Measurements from ENCODE around the gene PKNOX2.

PKNOX2 gene, protein sequence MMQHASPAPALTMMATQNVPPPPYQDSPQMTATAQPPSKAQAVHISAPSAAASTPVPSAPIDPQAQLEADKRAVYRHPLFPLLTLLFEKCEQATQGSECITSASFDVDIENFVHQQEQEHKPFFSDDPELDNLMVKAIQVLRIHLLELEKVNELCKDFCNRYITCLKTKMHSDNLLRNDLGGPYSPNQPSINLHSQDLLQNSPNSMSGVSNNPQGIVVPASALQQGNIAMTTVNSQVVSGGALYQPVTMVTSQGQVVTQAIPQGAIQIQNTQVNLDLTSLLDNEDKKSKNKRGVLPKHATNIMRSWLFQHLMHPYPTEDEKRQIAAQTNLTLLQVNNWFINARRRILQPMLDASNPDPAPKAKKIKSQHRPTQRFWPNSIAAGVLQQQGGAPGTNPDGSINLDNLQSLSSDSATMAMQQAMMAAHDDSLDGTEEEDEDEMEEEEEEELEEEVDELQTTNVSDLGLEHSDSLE

GRCh38 chr11:125164422-125165110 lies at the start of gene PKNOX2:
TSS of gene PKNOX2 (plus strand) at chr11:125164751. CDS start at chr11:125351306, 186,555 bp downstream.
- no peak for DNase-seq

- no peak for DNase-seq
Measured at GRCh38 chr11:125117429-125117828, 47.1 kb upstream of the PKNOX2 start.

GRCh38 chr11:125123194-125123946 lies 41.2 kb upstream of the PKNOX2 start:
- no peak for DNase-seq

GRCh38 chr11:125123947-125124617 lies 40.5 kb upstream of the PKNOX2 start:
- DNase-seq = no peak

- no peak for DNase-seq
Measured at GRCh38 chr11:125124618-125124992, 39.9 kb upstream of the PKNOX2 start.

GRCh38 chr11:125128450-125128849 lies 36.1 kb upstream of the PKNOX2 start:
- no peak for DNase-seq

DNA sequence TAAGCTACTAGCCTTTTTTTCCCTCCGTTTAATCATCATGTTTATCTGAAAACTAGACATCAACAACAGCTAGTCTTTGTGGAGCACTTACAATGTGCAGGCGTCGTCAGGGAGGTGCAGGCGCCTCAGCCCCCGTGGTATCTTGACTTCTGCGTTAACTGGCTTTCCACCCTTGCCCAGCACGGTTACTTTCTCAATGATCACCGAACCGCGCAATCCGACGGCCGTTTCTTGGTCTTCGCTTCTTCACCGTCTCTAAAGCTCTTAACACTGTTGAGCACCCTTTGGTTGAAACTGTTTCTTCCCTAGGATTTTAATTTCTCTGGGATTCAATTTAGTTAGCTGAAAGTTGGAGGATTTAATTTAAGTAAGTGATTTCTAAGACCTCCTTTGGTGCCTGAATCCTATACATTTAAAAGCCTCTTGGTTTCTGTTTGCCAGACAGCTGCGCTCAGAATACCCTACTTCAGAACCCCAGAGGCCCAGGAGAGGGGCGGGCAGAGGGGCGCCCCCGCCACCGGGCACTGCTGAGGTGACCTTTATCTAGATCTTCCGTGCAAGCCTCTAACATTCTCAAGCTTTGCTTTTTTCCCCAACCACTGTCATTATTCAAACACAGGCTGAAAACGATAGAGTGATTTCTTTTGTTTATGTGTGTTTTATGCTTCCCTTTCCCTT lies 35.1 kb upstream of the PKNOX2 start:
- no peak for DNase-seq

GRCh38 chr11:125132071-125132470 lies 32.5 kb upstream of the PKNOX2 start:
- no peak for DNase-seq

DNA sequence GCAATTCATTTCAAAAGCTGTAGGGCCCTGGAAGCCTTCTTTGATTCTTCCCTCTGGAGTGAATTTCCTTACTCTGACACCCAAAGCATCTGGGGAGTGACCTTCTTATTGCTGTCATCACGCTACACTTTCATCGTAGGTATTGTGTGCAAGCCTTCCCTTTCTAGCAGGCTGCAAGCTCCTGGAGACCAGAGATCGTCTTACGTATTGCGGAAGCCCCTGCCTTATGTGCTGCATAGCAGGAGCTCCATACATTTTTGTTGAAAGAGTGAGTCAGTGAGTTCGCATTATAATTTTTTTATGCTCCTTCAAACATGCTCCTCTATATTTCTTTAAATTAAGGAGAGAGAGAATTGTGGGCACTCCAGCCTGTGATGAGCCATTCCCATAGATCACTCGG lies 32.0 kb upstream of the PKNOX2 start:
- no peak for DNase-seq

GRCh38 chr11:125136001-125136400 lies 28.6 kb upstream of the PKNOX2 start:
- DNase-seq = no peak

DNA sequence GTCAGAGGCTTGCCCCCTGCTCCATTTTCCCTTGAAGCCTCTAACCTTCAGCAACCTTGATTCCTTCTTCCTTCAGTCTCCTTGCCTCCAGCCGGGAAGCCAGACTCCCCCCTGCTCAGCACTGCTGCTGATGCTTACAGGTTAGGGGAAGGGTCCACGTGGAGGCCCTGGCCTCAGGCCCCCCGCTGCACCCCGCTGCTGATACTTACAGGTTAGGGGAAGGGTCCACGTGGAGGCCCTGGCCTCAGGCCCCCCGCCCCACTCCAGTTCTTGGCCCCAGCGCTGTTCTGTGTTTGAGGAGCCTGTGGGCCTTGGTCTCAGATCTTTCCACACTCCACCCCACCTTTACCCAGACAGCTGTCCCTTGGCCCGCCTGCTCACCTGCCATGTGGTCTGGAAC lies 25.6 kb upstream of the PKNOX2 start:
- DNase-seq = no peak

- no peak for DNase-seq
Measured at GRCh38 chr11:125139778-125140177, 24.8 kb upstream of the PKNOX2 start.

DNA sequence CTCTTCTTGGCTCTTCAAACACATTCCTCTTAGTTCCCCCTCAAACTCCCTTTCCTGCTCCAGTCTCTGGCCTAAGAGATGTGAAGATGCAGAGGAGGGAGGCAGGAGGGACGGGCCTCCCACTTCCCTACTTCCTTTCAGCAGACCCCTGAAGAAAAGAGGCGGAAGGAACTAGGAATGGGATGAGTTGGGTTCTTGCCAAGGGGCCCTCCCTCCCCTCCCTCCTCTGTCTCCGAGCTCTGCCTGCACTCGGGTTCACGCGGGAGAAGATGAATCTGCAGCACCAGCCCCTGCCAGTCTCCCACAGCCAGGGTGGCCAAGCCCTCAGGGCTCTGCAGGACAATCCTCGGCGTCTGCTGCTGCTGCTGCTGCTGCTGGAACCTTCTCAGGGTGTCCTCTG lies 24.3 kb upstream of the PKNOX2 start:
- DNase-seq = no peak

DNA sequence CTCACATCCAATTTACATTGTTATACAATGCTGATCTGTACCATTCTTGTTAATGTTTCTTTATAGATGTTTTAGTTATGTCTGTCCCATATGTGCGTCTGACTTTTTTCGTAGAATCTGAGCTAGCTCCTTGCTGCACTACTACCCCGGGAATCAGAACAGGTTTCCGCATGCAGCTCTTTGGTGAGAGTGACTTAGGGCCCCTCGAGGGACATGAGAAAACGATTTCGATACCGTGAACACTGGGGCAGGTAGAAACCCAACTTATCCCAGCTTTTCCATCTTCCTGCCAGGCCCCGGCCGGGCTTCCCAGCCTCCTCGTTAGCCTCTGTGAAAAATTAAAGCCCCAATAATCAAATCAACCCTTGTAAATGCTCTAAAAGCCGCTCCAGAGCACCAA lies 23.4 kb upstream of the PKNOX2 start:
- no peak for DNase-seq

- DNase-seq = no peak
Measured at GRCh38 chr11:125141686-125142535, 22.6 kb upstream of the PKNOX2 start.

GRCh38 chr11:125146232-125146631 lies 18.3 kb upstream of the PKNOX2 start:
- DNase-seq = no peak

DNA sequence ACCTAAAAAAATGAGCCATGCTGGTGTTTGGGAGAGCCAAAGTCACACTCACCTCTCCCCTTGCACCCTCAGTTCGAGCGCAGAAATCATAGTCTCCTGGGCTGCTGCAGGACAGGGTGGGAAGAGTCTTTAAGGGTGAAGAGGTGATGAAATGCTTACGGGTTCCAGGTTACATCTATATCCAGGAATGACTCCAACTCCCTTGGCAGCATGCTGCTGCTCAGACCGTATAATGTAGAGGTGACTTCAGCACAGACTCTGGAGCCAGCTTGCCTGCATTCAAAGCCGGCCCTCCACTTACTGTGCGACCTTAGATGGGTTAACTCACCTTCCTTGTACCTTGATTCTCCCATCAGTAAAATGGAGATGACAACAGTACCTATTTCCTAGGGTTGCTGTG lies 17.3 kb upstream of the PKNOX2 start:
- DNase-seq = no peak

DNA sequence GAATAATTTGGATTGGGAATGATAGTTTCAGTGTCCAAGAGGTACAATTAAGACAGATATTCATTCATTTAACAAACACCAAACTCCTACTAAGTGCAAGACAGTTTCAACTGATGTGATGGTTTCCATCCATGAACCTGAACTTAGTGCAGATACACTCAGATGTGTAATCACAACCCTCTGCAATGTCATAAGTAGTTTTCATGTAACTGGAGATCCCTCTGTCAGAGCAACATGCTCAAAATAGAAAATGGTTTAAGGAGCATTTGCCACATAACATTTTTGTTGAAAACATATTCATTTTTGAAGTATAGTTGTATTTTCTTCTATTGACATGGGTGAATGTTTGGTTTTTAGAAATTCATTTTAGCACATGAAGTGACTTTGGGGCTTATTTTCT lies 16.5 kb upstream of the PKNOX2 start:
- no peak for DNase-seq

- DNase-seq = no peak
Measured at GRCh38 chr11:125148743-125149142, 15.8 kb upstream of the PKNOX2 start.

- no peak for DNase-seq
Measured at GRCh38 chr11:125153837-125154236, 10.7 kb upstream of the PKNOX2 start.

DNA sequence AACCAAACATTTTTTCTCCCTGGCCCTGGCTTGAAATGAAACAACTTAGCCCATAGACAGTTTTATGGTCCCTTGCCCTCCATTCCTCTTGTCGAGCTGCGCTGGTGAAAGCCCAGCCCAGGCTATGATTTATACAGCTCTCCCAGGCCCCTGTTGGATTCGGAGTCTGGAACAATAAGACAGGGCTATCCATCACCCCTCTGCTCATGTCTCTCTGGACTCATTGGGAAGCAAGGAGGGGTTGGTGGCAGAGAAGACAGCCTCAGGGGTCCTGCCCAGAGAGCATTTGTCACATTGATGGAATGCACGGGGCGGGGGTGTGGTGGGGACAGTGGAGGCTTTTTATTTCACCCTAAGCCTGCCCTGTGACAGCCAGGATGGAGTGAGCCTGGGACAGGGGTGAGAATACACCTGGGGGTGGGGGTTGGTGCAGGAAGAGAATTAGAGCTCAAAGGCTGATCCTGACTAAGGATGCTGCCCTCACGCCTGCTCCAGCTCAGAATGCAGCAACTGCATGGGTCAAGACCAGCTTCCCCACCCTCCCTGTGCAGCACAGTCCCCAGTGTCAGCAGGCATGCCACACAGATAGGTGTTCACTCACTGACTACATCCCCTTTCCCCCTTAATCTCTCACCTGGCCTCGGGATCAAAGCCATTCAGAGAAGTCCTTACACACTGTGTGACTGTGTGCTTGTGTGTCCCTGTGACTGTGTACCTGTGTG lies 10.0 kb upstream of the PKNOX2 start:
- no peak for DNase-seq
